ENCODE measurements around the gene INPP4B. TPM values are rescaled to one million over a fixed set of nuclear protein-coding genes. Genes with fewer than 3 reads are reported as not detected.
"Not testable (repeated sequence)": the region's sequence is repeated elsewhere in the genome, so short reads cannot be mapped to it uniquely, and the experiment has no call there.

INPP4B gene
- total RNA-seq, 2 donors from 2014 or later = 8.2 to 16.6 TPM

DNA sequence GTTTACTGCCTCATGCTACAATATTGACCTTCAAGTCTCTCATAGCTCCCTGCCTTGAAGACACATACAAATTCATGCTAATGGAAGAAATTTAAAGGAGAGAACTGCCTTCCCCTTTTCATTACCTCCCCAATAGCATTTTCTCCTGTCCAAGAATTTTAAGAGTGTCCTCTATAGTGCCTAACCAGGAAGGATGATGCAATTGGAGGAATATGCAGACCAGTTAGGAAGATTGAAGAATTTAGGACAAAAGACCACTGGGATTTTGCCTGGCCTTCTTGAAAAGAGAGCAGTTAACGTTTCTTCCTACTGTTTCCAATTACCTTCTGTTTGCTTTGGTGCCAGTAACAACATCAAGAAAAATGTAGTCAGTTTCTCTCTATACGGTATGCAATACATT lies 443.9 kb downstream of the INPP4B start:
- TF ChIP-seq, protein P1, sequence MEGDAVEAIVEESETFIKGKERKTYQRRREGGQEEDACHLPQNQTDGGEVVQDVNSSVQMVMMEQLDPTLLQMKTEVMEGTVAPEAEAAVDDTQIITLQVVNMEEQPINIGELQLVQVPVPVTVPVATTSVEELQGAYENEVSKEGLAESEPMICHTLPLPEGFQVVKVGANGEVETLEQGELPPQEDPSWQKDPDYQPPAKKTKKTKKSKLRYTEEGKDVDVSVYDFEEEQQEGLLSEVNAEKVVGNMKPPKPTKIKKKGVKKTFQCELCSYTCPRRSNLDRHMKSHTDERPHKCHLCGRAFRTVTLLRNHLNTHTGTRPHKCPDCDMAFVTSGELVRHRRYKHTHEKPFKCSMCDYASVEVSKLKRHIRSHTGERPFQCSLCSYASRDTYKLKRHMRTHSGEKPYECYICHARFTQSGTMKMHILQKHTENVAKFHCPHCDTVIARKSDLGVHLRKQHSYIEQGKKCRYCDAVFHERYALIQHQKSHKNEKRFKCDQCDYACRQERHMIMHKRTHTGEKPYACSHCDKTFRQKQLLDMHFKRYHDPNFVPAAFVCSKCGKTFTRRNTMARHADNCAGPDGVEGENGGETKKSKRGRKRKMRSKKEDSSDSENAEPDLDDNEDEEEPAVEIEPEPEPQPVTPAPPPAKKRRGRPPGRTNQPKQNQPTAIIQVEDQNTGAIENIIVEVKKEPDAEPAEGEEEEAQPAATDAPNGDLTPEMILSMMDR (IDR thresholded peaks at IDR 0.05) = no peak
- TF ChIP-seq POLR2A (IDR thresholded peaks at IDR 0.05) = no peak
- H3K27ac ChIP-seq = no peak overlapping the region
- H3K4me1 ChIP-seq = peaks cover 11% of the 10 kb centered on the region
- intact Hi-C loops (cut with DNase I) = no loop called here
- H3K4me3 ChIP-seq = no peak overlapping the region
- no peaks in the 10 kb centered on the region for H3K9me3 ChIP-seq
- DNase-seq (no peak), ATAC-seq (no peak)
- no peaks in the 10 kb centered on the region for H3K36me3 ChIP-seq (replicated peaks in 1 of 2; ENCODE audit: insufficient read depth in 1 of 2, low read depth in 2 of 2)
- no peaks in the 10 kb centered on the region for H3K27me3 ChIP-seq
- 64 to 73% methylated on average over 2 of the region's 2 CpGs for WGBS, 2 donors

DNA sequence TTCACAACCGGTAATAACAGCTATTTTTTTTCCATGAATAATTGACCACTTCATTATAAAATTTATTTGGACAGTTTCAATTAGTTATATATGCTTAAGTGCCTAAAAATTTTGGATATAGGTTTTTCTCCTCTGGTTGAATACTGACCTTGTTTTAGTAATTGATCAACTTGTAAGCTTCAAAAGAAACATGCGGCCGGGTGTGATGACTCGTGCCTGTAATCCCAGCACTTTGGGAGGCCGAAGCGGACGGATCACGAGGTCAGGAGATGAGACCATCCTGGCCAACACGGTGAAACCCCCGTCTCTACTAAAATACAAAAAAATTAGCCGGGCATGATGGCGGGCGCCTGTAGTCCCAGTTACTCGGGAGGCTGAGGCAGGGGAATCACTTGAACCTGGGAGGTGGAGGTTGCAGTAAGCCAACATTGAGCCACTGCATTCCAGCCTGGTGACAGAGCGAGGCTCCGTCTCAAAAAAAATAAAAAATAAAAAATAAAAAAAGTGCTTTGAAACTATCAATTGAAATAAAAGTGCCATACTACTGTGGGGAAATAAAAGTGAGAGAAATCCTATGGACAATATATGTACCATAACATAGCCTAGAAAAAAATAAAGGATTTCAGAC lies 448.6 kb downstream of the INPP4B start:
- H3K9me3 ChIP-seq; H3K27me3 ChIP-seq; DNase-seq; intact Hi-C loops (cut with DNase I); H3K27ac ChIP-seq; ATAC-seq; H3K4me1 ChIP-seq; H3K36me3 ChIP-seq (replicated peaks in 1 of 2; ENCODE audit: insufficient read depth in 1 of 2, low read depth in 2 of 2); H3K4me3 ChIP-seq: not testable (repeated sequence)
- WGBS, 2 donors = 89 to 92% methylated on average over 16 of the region's 16 CpGs

GRCh38 chr4:142396279-142396678 lies 449.8 kb downstream of the INPP4B start:
- intact Hi-C loops (cut with DNase I) = no loop called here
- H3K36me3 ChIP-seq (replicated peaks in 1 of 2; ENCODE audit: insufficient read depth in 1 of 2, low read depth in 2 of 2) = no peaks in the 10 kb centered on the region
- H3K9me3 ChIP-seq = no peaks in the 10 kb centered on the region
- no peak overlapping the region for H3K27ac ChIP-seq
- no peak for TF ChIP-seq POLR2A (IDR thresholded peaks at IDR 0.05)
- H3K4me3 ChIP-seq = no peak overlapping the region
- H3K4me1 ChIP-seq = no peaks in the 10 kb centered on the region
- ATAC-seq (no peak), DNase-seq (no peak)
- WGBS, 2 donors = 35 to 53% methylated on average over 1 of the region's 1 CpG
- H3K27me3 ChIP-seq = no peaks in the 10 kb centered on the region

DNA sequence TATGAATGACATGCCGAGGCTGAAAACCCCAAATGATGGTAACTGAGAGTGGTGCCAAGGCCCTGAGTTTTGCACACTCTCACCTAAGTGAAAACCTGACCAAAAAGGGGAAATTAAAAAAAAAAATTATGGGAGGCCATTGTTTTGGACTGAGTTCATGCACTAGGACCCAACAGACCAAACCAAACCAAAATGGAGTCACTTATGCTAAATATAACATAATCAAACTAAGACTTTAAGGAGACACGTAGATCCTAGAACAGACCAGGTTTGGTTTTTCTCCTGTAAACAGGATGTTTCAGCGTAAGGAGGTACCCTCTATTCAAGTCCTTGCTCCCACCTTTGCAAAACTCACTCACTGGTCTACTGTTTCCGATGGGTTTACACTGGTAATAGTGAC lies 453.0 kb downstream of the INPP4B start:
- Histone ChIP-seq H3K27me3 (no peaks in the 10 kb centered on the region), H3K9me3 (no peaks in the 10 kb centered on the region), H3K4me3 (no peak overlapping the region), H3K27ac (no peak overlapping the region), H3K36me3 (replicated peaks in 1 of 2; ENCODE audit: insufficient read depth in 1 of 2, low read depth in 2 of 2) (no peaks in the 10 kb centered on the region), H3K4me1 (no peaks in the 10 kb centered on the region)
- no peak for TF ChIP-seq POLR2A (IDR thresholded peaks at IDR 0.05)
- TF ChIP-seq, protein P1 (IDR thresholded peaks at IDR 0.05) = no peak
- intact Hi-C loops (cut with DNase I) = no loop called here
- DNase-seq (no peak), ATAC-seq (no peak)
- 71 to 86% methylated on average over 4 of the region's 4 CpGs for WGBS, 2 donors

GRCh38 chr4:142386856-142387255 lies 459.2 kb downstream of the INPP4B start:
- Histone ChIP-seq H3K27me3 (no peaks in the 10 kb centered on the region), H3K4me3 (no peak overlapping the region), H3K27ac (no peak overlapping the region), H3K9me3 (no peaks in the 10 kb centered on the region), H3K36me3 (replicated peaks in 1 of 2; ENCODE audit: insufficient read depth in 1 of 2, low read depth in 2 of 2) (no peaks in the 10 kb centered on the region), H3K4me1 (no peaks in the 10 kb centered on the region)
- ATAC-seq (no peak), DNase-seq (no peak)
- 75 to 78% methylated on average over 6 of the region's 6 CpGs for WGBS, 2 donors
- intact Hi-C loops (cut with DNase I) = no loop called here
- TF ChIP-seq, protein P1 (IDR thresholded peaks at IDR 0.05) = no peak
- no peak for TF ChIP-seq POLR2A (IDR thresholded peaks at IDR 0.05)

GRCh38 chr4:142386449-142386848 lies 459.7 kb downstream of the INPP4B start:
- H3K27ac ChIP-seq = no peak overlapping the region
- TF ChIP-seq POLR2A (IDR thresholded peaks at IDR 0.05) = no peak
- TF ChIP-seq, protein P1 (IDR thresholded peaks at IDR 0.05) = no peak
- no peaks in the 10 kb centered on the region for H3K4me1 ChIP-seq
- H3K27me3 ChIP-seq = no peaks in the 10 kb centered on the region
- 90 to 98% methylated on average over 8 of the region's 8 CpGs for WGBS, 2 donors
- H3K36me3 ChIP-seq (replicated peaks in 1 of 2; ENCODE audit: insufficient read depth in 1 of 2, low read depth in 2 of 2) = no peaks in the 10 kb centered on the region
- no peaks in the 10 kb centered on the region for H3K9me3 ChIP-seq
- no peak overlapping the region for H3K4me3 ChIP-seq
- DNase-seq (no peak), ATAC-seq (no peak)
- intact Hi-C loops (cut with DNase I) = no loop called here

Measured in body of pancreas (tissue), 4 donors.